Erythroblast (primary cell): ENCODE data around the gene EXOSC5.

Experiments
- GATA1 ChIP-seq: IDR thresholded peaks from 2 replicates; pipeline ENCODE4 v1.6.1; 2011; ENCODE audit warnings: low read depth, mild to moderate bottlenecking, control low read depth, low read length, moderate library complexity
- POLR2A ChIP-seq: IDR thresholded peaks from 2 replicates; pipeline ENCODE4 v1.6.1; 2011; ENCODE audit warnings: mild to moderate bottlenecking, low read length

DNA sequence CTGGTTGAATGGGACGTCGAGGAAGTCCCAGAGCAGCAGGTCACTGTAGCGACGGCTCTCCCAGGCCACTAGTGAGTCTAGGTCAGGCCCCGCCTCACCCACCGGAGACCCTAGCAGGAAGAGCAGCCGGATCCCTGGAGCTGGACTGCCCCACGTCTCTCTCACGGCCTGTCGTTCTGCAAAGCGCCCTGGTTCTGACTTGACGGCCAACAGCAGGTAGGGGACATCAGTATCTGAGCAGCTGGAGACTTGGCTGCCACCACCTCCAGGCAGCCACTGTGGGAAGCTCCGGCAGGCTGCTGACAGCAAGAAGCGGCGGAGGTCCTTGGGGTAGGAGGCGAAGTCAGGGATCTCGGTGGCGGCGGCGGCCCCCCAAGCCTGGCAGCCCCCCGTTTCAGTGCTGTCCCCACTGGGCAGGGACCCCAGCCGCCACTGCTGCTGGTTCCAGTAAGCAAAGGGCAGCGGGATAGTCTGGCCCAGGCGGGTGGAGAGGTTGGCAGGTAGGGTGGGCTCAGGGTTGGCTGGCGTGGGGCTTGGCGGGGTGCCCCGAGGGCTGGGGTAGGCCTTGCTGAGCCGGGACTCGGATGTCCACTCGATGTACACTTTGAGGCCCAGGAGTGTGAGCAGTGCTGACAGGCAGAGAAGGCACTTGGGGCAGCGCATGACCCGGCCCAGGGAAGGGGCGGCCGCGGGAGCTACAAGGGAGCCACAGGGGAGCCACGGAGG is 29.1 kb upstream of the EXOSC5 start:
- no peak for TF ChIP-seq POLR2A
- no peak for TF ChIP-seq GATA1
